ENCODE data around the gene COL11A2.
A peak's percentile ranks its signal among the peaks of the same experiment; 100 is the strongest.

The COL11A2 gene

DNA sequence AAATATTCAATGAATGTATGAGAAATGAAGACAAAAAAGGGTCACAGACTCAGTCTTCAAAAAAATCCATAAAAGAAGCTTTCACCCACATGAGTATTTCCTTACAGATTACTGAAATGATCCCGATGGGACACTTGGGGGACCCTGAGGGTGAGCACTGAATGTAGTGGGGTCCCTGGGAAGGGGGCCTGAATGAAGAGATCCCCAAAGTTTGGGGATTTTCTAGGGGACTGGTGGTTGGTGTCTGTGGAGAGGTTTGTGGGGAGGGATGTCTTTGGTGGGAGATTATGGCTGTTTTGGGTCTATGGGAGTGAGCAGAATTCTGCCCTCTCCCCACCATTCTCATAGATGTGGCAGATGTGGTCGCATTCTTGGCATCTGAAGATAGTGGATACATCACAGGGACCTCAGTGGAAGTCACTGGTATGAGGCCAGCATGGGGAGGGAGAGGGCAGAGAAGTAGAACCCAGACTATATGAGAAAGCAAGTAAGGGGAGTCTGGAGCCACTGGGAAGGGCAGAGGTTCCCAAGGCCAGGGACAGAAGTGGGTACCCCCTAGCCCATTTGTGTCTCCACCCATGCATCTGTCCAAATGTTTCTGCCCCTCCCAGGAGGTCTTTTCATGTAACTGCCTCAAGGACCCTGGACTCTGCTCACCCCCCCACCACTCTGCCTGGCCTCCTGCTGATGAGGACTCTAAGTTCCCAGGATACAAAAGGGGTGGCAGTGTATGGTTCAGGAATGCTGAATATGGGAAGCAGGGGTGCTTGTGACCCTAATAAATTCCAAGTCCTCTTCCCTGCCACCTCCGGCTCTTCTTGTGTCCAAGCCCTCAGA, 14.0 kb upstream of the COL11A2 start:
- no peak for DNase-seq

DNA sequence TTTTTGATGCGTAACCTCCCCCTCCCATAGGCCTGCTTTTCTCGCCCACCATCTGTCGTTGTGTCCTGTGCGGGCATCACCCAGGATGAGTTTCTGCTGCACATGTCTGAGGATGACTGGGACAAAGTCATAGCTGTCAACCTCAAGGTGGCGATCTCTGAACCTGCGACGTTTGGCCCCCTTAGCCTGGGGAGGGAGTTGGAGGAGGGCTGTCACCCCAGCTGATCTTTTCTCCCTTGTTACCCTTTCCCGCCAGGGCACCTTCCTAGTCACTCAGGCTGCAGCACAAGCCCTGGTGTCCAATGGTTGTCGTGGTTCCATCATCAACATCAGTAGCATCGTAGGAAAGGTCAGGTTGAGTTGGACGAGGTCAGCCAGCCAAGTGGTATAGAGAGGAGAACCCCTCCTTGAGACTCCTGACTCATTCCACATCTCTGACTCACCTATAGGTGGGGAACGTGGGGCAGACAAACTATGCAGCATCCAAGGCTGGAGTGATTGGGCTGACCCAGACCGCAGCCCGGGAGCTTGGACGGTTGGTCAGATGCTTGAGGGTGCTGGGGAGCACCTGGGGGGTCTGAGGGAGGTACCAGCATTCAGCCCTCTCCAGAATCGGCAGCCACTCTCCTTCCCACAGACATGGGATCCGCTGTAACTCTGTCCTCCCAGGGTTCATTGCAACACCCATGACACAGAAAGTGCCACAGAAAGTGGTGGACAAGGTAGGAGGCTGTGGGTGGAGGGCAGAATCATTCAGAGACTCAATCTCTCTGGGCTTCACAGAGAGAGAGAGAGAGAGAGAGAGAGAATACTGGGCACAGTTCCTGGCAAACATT, 13.1 kb upstream of the COL11A2 start:
- peak; percentile 83 for DNase-seq

DNA sequence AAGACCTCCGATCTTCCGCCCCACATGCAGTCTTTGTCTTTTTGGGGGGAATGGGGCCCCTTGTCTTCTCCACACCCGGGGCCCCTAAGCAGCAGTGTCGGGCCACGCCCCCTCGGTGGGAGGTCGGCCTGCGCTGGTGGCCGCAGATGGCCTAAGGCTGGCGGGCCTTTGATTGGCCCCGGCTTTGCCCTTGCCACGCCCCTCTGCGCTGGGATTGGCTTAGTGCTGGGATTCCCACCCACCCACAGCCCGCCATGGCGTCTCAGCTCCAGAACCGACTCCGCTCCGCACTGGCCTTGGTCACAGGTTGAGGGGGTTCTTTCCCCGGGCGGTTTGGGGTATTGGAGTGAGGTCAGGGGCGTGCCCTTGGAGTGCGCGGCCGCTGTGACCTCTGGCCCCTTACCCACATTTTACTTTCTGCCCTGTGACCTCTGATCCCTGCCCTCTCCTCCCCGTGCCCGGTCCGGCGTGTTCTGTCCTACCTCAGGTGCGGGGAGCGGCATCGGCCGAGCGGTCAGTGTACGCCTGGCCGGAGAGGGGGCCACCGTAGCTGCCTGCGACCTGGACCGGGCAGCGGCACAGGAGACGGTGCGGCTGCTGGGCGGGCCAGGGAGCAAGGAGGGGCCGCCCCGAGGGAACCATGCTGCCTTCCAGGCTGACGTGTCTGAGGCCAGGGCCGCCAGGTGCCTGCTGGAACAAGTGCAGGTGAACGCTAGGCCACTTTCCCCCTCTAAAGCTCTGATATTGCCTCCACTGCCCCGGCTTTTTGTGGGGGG, 12.3 kb upstream of the COL11A2 start, which contains the start of gene HSD17B8:
Gene HSD17B8, plus strand, starts transcription at position 241 of the 776 bp plus-strand sequence. Its CDS starts 14 bp downstream, at position 255.
- peak; percentile 96 for DNase-seq

DNA sequence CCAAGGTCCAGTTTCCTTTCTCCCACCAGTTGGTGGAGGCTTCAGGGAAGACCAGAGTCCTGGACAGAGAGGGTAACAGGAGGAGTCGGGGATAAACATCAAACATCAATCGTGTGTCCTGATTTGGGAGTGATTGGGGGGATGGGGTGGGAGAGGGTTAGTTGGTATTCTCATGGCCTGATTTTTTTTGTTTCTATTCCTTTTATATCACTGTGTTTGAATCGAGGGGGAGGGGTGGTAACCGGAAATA, 11.8 kb upstream of the COL11A2 start:
- DNase-seq, result no peak

DNA sequence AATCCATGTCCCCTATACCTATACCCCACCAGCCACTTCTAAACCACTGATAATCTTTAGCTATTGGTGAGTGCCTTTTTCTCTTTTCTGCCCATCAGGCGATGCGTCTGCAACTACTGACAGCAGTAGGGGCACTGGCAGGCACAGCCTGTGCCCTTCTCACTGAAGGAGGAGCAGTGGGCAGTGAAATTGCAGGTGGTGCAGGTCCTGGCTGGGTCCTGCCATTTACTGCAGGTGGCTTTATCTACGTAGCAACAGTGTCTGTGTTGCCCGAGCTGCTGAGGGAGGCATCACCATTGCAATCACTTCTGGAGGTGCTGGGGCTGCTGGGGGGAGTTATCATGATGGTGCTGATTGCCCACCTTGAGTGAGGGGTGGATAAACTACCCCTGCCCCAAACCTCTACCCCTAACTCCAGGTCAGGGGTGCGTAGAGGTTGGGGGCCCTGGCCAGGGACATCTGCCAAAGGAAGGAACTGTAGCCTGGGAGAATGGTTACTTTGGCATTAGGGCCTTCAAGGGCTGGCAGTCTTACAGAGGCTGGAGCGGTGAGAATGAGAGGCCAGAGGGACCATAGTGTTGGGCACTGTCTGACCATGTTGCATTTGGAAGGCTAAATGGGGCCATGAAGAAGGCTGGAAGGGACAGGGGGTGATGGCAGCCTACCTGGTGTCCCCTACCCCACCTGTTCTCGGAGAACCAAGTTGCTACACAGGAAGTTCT, 11.3 kb upstream of the COL11A2 start:
- DNase-seq, result no peak

DNA sequence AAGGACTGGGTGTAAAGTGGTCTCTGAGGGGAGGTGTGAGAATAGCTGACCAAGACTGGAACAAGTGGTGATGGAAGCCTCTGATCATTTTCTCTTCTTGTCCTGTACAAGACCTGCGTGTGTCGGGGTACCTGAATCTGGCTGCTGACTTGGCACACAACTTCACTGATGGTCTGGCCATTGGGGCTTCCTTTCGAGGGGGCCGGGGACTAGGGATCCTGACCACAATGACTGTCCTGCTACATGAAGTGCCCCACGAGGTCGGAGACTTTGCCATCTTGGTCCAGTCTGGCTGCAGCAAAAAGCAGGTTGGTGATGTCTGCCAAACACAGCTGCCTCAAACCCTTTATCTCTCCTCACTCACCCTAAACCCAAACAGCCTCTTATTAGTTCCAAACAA, 10.5 kb upstream of the COL11A2 start:
- no peak for DNase-seq

DNA sequence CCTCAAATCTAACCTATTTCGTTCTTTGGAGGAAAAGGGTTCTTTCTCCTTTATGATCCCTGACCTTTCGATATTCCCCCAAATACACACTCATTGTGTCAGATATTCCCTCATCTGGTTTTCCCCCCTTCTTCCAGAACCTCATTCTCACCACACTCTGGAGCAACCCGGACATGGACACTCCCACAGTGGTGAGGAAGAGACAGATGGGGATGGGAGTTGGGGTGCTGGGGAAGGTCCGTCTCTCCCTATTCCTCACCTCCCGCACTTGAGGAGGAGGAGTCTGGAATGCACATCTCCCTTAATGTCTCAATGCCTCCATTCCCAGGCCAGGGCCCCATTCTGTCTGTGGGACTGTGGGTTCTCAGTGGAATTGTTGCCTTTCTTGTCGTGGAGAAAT, 9.7 kb upstream of the COL11A2 start:
- no peak for DNase-seq

DNA sequence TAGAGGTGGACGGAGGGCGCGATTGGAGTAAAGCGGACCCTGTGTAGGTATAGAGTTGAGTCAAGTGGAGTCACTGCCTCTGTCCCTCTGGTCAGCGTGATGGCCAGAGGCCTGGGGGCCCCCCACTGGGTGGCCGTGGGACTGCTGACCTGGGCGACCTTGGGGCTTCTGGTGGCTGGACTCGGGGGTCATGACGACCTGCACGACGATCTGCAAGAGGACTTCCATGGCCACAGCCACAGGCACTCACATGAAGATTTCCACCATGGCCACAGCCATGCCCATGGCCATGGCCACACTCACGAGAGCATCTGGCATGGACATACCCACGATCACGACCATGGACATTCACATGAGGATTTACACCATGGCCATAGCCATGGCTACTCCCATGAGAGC, 8.9 kb upstream of the COL11A2 start:
- DNase-seq, result no peak

DNA sequence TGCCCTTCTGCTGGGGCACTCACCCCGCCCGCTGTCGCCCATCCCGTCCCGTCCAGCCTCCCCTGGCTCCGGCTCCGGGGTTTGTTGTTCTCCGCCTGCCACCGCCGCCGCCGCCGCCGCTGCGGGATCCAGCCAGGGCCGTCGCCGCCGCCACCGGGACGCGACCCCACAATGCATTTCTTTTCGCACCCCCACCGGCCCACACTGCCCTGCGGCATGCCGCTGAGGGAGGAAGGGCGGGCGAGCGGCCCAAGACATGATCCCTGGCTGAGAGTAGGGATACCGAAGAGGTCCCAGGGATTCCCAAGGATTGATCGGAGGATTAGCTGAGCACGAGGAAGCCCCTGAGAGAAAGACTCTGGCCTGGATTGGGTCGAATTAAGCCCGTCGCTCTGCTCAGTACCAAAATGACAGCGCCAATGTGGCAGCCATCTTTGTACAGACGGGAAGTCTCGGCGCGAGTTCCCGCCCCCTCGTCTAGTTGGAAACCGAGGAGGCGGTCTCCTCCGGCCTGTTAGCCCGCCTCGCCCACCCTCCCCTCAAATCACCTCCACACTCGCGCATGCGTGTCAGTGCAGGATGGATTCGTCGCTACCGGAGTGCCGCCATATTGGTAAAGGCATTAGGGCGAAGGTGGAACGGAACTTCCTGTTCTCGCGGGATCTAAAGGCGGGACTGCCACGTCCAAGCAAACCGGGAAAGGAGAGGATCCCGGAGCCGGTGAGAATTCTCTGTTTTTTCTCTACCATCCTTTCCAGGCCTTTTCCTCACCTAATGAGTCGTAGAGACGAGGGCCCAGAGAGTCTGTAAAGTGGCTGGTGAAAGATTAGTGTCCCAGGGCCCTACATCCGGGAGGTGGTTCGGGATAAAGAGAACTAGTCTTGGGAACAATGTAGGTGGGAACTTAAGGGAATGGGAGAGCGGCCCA, 8.2 kb upstream of the COL11A2 start, which contains the start of the genes RXRB and SLC39A7:
Gene RXRB, minus strand, starts transcription at position 447 of the 928 bp plus-strand sequence. Its CDS starts 189 bp downstream, at position 258.
Gene SLC39A7, plus strand, starts transcription at position 649 of the 928 bp plus-strand sequence. CDS start 379 bp downstream, outside the sequence.
- peak; percentile 99 for DNase-seq

DNA sequence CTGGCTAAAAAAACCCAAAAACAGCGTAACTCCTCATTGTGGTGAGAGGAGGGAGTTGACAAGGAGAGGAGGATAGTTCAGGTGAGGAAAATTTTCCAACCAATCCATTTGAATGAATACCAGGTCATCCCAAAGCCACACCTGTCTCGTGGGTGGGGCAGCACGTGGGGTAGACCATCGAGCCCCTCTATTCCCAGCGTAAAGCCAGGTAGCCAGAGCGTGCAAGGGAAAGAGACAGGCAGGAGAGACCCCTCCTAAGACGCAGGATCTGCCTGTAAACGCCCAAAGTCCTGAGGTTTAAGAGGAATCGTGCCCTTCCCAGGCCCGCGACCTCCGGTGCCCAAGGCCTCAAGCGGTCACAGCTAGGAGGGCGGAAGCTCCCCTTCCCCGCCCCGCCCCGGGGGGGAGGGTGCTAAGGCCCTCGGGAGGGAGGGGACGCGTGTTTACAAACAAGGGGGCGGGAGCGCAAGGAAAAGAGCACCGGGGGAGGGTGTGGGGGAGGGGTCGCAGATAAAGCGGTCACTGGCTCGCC, 7.5 kb upstream of the COL11A2 start:
- DNase-seq, result peak; percentile 89

DNA sequence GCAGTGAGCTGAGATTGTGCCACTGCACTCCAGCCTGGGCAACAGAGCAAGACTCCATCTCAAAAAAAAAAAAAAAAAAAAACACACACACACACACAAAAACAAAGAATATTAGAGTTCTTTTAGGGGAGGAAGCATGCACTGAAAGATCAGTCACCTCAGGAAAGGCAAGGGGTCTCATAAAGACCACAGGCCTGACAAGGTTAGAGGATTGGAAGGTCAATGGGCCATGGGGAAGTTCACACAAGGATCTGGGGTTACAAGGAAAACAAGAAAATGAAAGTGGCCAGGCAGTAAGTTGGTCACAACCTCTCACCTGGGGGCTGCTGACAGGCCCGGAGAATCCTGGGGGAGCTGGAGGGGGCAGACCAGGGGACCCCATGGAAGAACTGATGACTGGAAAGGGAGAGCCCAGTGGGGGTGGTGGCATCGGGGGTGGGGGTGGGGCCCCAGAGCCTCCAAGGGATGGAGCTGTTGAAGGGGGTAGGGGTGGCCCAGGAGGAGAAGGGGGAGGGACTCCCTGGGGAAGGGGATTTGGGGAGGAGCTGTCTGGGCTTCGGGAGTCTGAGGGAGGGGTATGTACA, 6.7 kb upstream of the COL11A2 start:
- no peak for DNase-seq

DNA sequence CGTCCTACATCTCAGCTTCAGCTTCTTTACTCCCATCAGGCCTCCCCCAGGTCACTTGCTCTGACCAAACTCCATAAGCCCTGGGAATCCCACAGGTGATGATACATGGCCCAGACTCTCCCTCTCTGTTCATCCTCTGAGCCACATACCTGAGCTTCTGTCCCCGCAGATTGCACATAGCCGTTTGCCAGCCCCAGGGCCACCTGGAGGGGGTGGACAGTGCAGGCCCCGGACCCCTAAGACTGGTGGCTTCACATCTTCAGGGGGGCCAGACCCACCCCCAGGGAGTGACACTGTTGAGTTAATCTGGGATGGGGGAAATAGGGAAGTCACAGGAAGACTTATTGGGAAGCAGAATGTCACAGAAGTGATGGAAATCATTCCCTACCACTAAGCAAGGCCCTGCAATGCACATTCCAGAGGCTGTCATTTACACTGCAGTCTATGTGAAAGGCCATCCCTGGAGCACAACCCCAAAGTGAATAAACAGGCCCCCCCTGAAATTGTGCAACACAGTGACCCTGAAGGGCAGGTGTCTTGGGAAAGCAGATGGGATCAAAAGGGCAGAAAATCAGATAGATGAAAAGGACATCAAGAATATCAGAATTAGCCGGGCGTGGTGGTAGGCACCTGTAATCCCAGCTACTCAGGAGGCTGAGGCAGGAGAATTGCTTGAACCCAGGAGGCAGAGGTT, 6.0 kb upstream of the COL11A2 start:
- no peak for DNase-seq

DNA sequence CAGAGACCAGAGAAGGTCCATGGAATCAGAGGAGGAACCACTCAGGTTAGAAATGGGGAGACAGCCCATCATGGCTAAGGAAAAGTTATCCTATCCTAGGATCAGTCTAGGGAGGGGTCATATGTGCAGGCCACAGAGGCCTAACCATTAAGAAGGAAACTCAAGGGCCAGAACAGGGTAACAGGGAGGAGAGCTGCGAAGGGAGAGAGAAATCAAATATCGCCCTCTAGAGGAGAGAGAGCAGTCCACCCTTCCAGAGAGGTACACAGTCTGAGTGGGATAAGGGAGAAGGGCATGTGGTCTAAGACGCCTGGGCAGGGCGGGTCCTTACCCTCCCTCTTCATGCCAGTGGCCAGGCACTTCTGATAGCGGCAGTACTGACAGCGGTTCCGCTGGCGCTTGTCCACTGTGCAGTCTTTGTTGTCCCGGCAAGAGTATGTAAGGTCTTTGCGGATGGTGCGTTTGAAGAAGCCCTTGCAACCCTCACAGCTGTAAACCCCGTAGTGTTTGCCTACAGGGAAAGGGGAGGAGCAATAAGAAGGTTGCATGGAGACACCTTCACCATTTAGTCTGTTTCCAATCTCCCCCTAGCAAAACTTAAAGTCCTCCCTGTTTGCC, 5.3 kb upstream of the COL11A2 start:
- DNase-seq, result peak; percentile 75

DNA sequence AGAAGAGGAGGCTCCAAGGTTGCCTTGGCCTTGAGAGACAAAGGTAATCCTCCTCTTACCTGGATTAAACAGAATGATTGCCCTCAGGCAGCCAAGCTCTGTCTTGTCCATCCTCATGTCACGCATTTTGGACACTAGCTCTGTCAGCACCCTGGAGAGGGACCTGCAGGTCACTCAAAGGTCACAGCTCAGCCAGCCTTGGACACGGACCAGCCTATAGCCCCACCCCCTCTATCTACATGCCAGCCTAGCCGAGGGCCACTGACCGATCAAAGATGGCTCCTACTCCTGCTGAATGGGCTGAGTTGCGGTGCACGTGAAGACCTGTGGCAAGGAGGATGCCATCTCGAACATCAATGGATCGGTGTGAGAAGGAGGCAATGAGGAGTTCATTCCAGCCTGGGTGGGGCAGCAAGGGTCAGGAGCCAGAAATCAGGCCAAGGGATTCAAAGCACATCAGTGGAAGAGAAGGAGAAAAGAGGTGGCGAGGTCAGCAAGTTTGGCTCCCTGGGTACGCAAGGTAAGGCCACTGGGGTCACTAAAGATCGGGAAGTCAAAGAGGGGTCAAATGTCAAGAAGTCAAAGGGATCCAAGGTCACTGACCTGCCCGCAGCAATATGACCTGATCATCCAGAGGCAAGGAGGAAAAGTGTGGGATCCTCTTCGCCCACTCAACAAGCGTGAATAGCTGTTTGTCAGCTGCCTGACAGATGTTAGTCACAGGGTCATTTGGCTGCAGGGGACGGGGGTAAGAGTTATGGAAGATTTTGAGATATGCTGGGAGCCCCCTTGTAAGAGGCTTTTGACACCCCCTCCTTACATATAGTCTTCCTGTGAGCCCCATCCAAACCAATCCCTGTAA, 3.3 kb upstream of the COL11A2 start:
- no peak for DNase-seq

DNA sequence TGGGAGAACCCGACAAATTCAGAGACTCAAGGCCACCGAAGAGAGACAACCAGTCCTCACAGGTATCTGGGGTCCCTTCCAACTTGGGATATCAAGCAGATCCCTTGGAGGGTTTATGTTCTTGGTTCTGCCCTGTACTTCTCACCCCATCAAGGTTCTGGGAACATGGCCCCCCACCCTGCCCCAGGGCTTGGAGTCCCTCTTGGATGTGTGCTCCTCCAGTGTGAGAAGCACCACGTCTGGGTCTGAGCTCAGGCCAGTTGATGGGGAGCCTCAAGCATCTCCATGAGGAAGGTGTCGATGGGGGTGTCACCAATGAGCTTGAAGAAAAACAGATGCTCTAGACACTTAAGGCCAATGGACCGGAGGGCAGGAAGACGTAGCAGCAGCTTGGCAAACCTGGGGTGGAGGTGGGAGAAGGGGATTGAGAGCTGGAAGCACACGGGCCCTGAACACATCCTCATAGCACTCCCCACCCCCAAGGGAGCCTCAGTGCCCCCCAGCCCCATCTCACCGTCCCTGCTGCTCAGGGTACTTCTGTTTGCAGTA, 2.2 kb upstream of the COL11A2 start:
- DNase-seq, result no peak

DNA sequence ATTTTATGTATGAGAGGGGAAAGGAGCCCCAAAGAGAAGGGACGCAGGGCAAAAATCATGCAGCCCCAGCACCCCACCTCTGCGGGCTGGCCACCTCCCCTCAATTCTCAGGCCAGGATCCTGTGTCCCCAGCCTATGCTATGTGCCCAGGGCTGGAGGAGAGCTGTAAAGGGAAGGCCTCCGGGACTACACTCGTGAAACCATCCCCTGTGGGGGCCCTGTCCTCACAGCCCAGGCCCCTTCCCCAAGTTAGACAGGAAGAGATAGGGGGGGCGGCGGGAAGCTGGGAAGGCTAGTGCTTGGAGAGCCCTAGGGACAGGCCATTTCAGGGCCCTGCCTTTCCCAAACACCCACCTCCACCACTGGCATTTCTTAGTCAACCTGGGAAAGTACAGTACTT, 1.4 kb upstream of the COL11A2 start:
- no peak for DNase-seq

DNA sequence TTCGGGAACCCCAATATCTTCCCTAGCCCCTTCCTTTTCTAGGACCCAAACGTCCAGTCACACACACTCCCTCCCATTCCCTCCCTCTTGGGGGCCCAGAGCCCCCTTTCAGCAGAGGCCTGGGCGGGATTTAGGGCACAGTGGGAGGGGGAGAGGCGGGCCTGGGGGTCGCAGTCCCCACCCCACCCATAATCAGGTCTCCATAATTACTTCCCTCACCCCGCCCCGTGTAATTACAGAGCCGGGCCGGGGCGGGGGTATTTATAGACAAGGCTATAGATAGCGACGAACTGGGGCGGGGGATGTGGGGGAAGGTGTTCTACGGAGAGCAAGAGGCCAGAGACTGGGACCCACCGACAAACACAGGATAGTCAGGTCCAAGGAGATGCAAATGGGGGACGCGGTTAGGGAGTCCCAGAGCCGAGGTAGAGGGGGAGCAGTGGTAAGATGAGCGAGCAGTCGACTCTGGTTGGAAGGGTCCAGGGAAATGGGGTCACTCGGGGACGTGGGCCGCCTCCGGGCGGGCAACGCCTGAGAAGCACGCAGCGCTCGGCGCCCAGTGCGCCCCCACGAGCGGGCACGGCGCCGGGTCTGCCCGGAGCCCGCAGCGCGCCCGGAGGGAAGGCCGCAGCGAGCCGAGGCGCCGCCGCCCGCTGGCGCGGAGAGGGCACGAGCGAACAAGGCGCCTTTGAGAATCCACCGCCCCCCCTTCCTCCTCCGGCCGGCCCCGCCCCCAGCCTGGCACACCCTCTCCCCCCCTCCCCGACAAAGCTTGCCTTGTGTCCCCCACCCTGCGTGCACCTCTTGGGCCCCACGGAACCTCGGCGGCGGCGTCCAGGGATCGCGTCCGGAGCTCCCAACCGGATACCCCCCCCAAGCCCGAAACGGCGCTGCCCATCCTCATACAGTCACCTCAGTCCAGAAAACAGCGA, 670 bp upstream of the COL11A2 start:
- no peak for DNase-seq

Data from activated CD4-positive, alpha-beta T cell treated with anti-CD3 and anti-CD28 coated beads, Interleukin-10, Interleukin-2, amounts not matched to agents 100 ng/mL and 50 ng/mL, durations not matched to agents 16 hours and 8 hours (primary cell).